Activated CD4-positive, alpha-beta T cell treated with anti-CD3 and anti-CD28 coated beads, Interleukin-2, amount 50 U/mL, for 24 hours (primary cell): ENCODE measurements around the gene DPT.

ENCODE experiments used
- DNase-seq, 2 donors: peaks; one replicate each; pipeline ENCODE4 v3.0.0-alpha.2; 2020; ENCODE audit warnings: low read depth in 1 of 2, low spot score in 1 of 2

Gene DPT

GRCh38 chr1:168671782-168672181, 57.2 kb downstream of the DPT start:
- no peak for DNase-seq

- DNase-seq = no peak
These were observed 63.0 kb downstream of the DPT start for GRCh38 chr1:168665975-168666374.

GRCh38 chr1:168664069-168664834, 64.8 kb downstream of the DPT start:
- no peak for DNase-seq

- no peak for DNase-seq
These were observed 72.5 kb downstream of the DPT start for GRCh38 chr1:168656485-168656884.

- no peak for DNase-seq
These were observed 74.6 kb downstream of the DPT start for GRCh38 chr1:168654198-168654915.

- DNase-seq = no peak
These were observed 75.4 kb downstream of the DPT start for GRCh38 chr1:168653567-168653966.

GRCh38 chr1:168645721-168646120, 83.3 kb downstream of the DPT start:
- DNase-seq = no peak
